ENCODE data around the gene SLC32A1. TPM values are rescaled to one million over a fixed set of nuclear protein-coding genes. Genes with fewer than 3 reads are reported as not detected.

The SLC32A1 gene
- total RNA-seq, 1 donor from 2014 or later: not detected

DNA sequence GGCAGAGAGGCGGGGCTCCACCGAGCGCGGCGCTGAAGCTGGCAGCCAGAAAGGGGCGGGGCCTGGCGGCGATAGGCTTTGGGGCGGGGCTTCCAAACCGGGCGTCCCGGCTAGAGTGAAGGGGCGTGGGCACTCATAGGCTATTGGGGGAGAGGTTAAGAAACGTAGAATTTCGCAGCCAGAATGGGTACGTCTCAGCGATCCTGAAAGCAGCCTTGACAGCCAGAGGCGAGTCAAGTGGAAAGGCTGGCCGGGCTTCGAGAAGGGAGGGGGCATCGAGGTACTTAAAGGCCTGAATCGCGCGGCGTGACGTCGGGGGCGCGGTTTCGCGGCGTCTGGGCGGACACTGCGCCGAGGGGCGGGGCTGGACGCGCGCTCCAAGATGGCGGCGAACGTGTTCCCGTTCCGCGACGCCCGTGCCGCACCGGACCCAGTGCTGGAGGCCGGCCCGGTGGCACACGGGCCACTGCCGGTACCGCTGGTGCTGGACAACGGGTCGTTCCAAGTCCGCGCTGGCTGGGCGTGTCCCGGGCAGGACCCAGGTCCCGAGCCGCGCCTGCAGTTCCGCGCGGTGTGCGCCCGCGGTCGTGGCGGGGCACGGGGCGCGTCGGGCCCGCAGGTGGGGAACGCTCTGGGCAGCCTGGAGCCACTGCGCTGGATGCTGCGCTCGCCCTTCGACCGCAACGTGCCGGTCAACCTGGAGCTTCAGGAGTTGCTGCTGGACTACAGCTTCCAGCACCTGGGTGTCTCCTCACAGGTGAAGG lies 24.0 kb downstream of the SLC32A1 start, which contains the start of gene ACTR5:
Gene ACTR5, plus strand, starts transcription at position 364 of the 764 bp plus-strand sequence. Its CDS starts 19 bp downstream, at position 383.
- no peaks in the 10 kb centered on the region for H3K9me3 ChIP-seq
- H3K27me3 ChIP-seq (ENCODE audit: low read depth): peaks cover 6% of the 10 kb centered on the region
- peak within 1 kb of the TSS; percentile 93 for H3K27ac ChIP-seq
- peaks cover 15% of the 10 kb centered on the region for H3K36me3 ChIP-seq
- H3K4me1 ChIP-seq: peaks cover 18% of the 10 kb centered on the region
- ATAC-seq: peak; percentile 98 to 99
- TF ChIP-seq, protein P1, sequence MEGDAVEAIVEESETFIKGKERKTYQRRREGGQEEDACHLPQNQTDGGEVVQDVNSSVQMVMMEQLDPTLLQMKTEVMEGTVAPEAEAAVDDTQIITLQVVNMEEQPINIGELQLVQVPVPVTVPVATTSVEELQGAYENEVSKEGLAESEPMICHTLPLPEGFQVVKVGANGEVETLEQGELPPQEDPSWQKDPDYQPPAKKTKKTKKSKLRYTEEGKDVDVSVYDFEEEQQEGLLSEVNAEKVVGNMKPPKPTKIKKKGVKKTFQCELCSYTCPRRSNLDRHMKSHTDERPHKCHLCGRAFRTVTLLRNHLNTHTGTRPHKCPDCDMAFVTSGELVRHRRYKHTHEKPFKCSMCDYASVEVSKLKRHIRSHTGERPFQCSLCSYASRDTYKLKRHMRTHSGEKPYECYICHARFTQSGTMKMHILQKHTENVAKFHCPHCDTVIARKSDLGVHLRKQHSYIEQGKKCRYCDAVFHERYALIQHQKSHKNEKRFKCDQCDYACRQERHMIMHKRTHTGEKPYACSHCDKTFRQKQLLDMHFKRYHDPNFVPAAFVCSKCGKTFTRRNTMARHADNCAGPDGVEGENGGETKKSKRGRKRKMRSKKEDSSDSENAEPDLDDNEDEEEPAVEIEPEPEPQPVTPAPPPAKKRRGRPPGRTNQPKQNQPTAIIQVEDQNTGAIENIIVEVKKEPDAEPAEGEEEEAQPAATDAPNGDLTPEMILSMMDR (IDR thresholded peaks at IDR 0.05): no peak
- peak; percentile 95 for DNase-seq
- H3K4me3 ChIP-seq: peak within 1 kb of the TSS; percentile 95
- intact Hi-C loops (cut with DNase I): no loop called here

DNA sequence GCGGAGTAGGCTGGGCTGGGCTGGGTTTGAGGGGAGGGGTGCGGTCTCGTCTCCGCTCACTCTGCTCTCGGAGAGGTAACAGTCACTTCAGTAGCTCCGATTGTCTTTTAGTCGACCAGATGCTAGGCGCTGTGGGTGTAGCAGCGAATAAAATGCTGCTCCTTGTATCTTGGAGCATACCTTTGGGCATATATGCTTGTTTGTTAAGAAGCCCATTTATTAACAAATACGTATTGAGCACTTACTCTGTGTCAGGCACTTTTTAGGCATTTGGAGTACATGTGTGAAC lies 24.5 kb downstream of the SLC32A1 start:
- Histone ChIP-seq H3K4me1 (peaks cover 18% of the 10 kb centered on the region), H3K4me3 (peak overlapping the region; percentile 95), H3K27ac (peak overlapping the region; percentile 93), H3K9me3 (no peaks in the 10 kb centered on the region), H3K36me3 (peaks cover 20% of the 10 kb centered on the region), H3K27me3 (ENCODE audit: low read depth) (peaks cover 6% of the 10 kb centered on the region)
- DNase-seq (no peak), ATAC-seq (peak in 1 of 2 donors; percentile 77)
- TF ChIP-seq, protein P1 (IDR thresholded peaks at IDR 0.05): no peak
- intact Hi-C loops (cut with DNase I): no loop called here

DNA sequence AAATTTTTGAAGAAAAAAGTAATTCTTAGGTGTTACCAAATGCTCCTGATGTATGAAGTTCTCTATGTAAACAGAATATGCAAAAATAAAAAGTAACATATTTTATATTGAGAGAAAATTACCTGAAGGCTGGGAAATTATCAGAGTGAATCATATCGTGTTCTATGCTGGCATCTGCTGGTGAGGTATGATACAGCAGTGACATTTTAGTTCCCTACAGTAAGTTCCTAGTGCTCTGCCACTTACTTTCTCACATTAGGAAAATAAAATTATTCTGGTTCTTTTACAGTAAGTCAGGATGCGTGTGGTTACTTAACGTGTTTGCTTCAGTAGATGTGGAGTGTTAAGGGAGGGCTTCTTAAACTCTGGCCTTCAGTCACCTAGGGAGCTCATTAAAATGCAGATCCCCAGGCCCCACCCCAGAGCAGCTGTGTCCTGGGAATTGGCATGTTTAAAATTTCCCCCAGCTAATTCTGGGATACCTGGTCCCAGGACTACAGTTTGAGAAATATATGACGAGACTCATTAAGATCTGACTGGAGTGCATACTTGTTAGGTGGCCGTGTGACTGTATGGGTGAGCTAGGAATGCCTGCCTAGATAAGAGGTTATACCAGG lies 27.2 kb downstream of the SLC32A1 start:
- Histone ChIP-seq H3K36me3 (peaks cover 46% of the 10 kb centered on the region), H3K27ac (no peak overlapping the region), H3K4me1 (peaks cover 18% of the 10 kb centered on the region), H3K9me3 (no peaks in the 10 kb centered on the region), H3K4me3 (no peak overlapping the region), H3K27me3 (ENCODE audit: low read depth) (no peaks in the 10 kb centered on the region)
- intact Hi-C loops (cut with DNase I): no loop called here
- no peak for ATAC-seq
- TF ChIP-seq, protein P1 (IDR thresholded peaks at IDR 0.05): peak; percentile 63
- no peak for DNase-seq

DNA sequence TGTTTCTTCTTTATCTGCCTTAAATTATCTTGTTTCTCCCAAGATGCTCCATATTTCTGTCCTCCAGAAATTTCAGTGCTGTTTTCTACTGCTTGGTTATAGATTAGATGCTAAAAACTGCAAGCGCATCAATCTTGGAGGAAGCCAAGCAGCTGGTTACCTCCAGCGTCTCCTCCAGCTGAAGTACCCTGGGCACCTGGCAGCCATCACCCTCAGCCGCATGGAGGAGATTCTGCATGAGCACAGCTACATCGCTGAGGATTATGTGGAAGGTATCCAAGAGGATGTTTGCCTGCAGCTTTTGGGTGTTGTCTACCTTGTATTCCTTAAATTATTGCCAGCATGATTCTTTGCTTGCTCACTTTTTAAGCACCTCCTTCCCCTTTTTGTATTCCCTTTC lies 27.7 kb downstream of the SLC32A1 start:
- Histone ChIP-seq H3K9me3 (no peaks in the 10 kb centered on the region), H3K36me3 (peaks cover 51% of the 10 kb centered on the region), H3K4me1 (peaks cover 18% of the 10 kb centered on the region), H3K27ac (no peak overlapping the region), H3K27me3 (ENCODE audit: low read depth) (no peaks in the 10 kb centered on the region), H3K4me3 (no peak overlapping the region)
- DNase-seq: no peak
- intact Hi-C loops (cut with DNase I): no loop called here
- TF ChIP-seq, protein P1 (IDR thresholded peaks at IDR 0.05): no peak
- ATAC-seq: no peak

DNA sequence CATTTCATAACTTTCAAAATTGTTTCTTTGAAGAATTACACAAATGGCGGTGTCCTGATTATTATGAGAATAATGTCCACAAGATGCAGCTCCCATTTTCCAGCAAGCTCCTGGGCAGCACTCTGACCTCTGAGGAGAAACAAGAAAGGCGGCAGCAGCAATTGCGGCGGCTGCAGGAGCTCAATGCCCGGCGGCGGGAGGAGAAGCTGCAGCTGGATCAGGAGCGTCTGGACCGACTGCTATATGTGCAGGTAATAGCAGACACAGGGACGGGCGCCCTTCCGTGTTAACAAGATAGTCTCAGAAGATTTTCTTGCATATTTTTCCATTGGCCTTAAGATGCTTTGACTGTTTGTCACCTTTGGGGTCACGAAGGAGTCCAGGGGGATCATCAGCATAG lies 30.6 kb downstream of the SLC32A1 start:
- Histone ChIP-seq H3K27ac (no peak overlapping the region), H3K4me3 (no peak overlapping the region), H3K27me3 (ENCODE audit: low read depth) (no peaks in the 10 kb centered on the region), H3K9me3 (no peaks in the 10 kb centered on the region), H3K4me1 (no peaks in the 10 kb centered on the region), H3K36me3 (peaks cover 80% of the 10 kb centered on the region)
- no peak for ATAC-seq
- DNase-seq: no peak
- intact Hi-C loops (cut with DNase I): no loop called here
- TF ChIP-seq, protein P1 (IDR thresholded peaks at IDR 0.05): no peak
